Osteocyte (in vitro differentiated cells): ENCODE data around the gene LAMB2. TPM values are rescaled to one million over a fixed set of nuclear protein-coding genes. Genes with fewer than 3 reads are reported as not detected.

Experiments
- DNase-seq: peaks from one replicate; pipeline ENCODE4 v3.0.0; 2021; ENCODE audit warnings: mixed read lengths; ENCODE audit not compliant: unreplicated experiment; ENCODE audit errors: extremely low spot score
- H3K27ac Mint-ChIP-seq: one replicate; pipeline ENCODE4 v1.8.0; 2021; ENCODE audit warnings: mild to moderate bottlenecking, mixed read lengths; ENCODE audit not compliant: unreplicated experiment
- H3K27me3 Mint-ChIP-seq: one replicate; pipeline ENCODE4 v1.8.0; 2021; ENCODE audit warnings: mixed read lengths; ENCODE audit not compliant: unreplicated experiment
- H3K36me3 Mint-ChIP-seq: one replicate; pipeline ENCODE4 v1.8.0; 2021; ENCODE audit warnings: mixed read lengths; ENCODE audit not compliant: unreplicated experiment
- H3K4me1 Mint-ChIP-seq: one replicate; pipeline ENCODE4 v1.8.0; 2021; ENCODE audit warnings: mixed read lengths; ENCODE audit not compliant: unreplicated experiment
- H3K4me3 Mint-ChIP-seq: one replicate; pipeline ENCODE4 v1.8.0; 2021; ENCODE audit warnings: mild to moderate bottlenecking, moderate library complexity, mixed read lengths; ENCODE audit not compliant: unreplicated experiment
- H3K9me3 Mint-ChIP-seq: one replicate; pipeline ENCODE4 v1.8.0; 2021; ENCODE audit warnings: mixed read lengths; ENCODE audit not compliant: unreplicated experiment
- total RNA-seq: library from RNA; stranded (reverse); gene quantifications from 2 replicates; pipeline ENCODE4 v1.2.1, GENCODE V29; 2021
- TF ChIP-seq, protein P1 (sequence below): fragments of 200-600 bp; sonication (generic); IDR thresholded peaks from 2 replicates; pipeline ENCODE4 v1.5.0; 2021; ENCODE audit warnings: antibody characterized with exemption, mild to moderate bottlenecking, moderate library complexity

Gene LAMB2
- total RNA-seq, 1 donor from 2014 or later, result 721 TPM

- H3K27me3 Mint-ChIP-seq, result peaks cover 2% of the 10 kb centered on the region
- H3K4me3 Mint-ChIP-seq, result no peak overlapping the region
- TF ChIP-seq, protein P1, sequence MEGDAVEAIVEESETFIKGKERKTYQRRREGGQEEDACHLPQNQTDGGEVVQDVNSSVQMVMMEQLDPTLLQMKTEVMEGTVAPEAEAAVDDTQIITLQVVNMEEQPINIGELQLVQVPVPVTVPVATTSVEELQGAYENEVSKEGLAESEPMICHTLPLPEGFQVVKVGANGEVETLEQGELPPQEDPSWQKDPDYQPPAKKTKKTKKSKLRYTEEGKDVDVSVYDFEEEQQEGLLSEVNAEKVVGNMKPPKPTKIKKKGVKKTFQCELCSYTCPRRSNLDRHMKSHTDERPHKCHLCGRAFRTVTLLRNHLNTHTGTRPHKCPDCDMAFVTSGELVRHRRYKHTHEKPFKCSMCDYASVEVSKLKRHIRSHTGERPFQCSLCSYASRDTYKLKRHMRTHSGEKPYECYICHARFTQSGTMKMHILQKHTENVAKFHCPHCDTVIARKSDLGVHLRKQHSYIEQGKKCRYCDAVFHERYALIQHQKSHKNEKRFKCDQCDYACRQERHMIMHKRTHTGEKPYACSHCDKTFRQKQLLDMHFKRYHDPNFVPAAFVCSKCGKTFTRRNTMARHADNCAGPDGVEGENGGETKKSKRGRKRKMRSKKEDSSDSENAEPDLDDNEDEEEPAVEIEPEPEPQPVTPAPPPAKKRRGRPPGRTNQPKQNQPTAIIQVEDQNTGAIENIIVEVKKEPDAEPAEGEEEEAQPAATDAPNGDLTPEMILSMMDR, result no peak
- H3K27ac Mint-ChIP-seq, result no peak overlapping the region
- no peak for DNase-seq
- H3K4me1 Mint-ChIP-seq, result no peaks in the 10 kb centered on the region
- no peaks in the 10 kb centered on the region for H3K36me3 Mint-ChIP-seq
- no peaks in the 10 kb centered on the region for H3K9me3 Mint-ChIP-seq
Measured at GRCh38 chr3:49148159-49148558, 15.3 kb upstream of the LAMB2 start.

- Mint-ChIP-seq H3K4me1 (peaks cover under 1% of the 10 kb centered on the region), H3K36me3 (no peaks in the 10 kb centered on the region), H3K27me3 (peaks cover 3% of the 10 kb centered on the region), H3K4me3 (no peak overlapping the region), H3K27ac (no peak overlapping the region), H3K9me3 (peaks cover 13% of the 10 kb centered on the region)
- TF ChIP-seq, protein P1, result no peak
- DNase-seq, result no peak
Measured at GRCh38 chr3:49140080-49140479, 7.2 kb upstream of the LAMB2 start.

GRCh38 chr3:49135499-49135898 is 2.6 kb upstream of the LAMB2 start:
- Mint-ChIP-seq H3K4me1 (peaks cover 13% of the 10 kb centered on the region), H3K27ac (no peak overlapping the region), H3K36me3 (peaks cover 2% of the 10 kb centered on the region), H3K9me3 (peaks cover 3% of the 10 kb centered on the region), H3K27me3 (peaks cover 3% of the 10 kb centered on the region), H3K4me3 (no peak overlapping the region)
- TF ChIP-seq, protein P1, result no peak
- no peak for DNase-seq

DNA sequence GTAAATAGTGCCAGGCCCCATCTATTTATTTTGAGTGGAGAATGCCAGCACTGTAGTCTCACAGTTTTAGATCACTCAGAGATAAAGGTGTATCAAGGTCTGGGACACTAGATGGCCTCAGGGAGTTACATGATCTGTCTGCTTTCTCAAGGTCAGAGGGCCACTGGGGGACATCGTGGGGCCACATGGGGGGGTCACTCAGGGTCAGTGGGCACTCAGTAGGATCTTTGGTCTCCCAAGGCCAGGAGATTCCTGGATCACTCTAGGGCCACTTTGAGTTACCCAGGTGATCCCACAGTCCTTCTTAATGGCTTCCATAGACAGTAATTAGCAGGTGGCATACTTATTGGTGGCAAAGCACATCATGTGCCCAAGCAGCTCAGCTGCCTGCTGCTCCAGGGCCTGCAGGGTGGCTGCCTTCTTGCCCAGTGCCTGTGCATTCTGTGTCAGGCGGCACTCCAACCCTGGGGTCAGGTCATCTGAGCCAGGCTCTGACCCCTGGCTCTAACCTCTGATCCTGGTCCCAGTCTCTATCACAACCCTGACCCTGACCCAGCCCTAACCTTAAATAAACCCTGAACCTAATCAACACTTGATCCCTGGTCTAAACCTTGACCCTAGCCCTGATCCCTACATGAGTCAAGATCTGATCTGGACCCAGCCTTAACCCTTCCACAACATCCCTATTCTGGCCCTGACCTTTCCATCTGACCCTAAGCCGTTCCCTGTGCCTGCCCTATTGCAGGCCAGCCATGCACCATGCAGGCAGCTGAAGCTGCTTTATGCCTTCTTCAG is 1.8 kb upstream of the LAMB2 start:
- DNase-seq, result no peak

More for the DNA sequence above, 1.8 kb upstream of the LAMB2 start:
- Mint-ChIP-seq H3K36me3 (peaks cover 2% of the 10 kb centered on the region), H3K9me3 (no peaks in the 10 kb centered on the region), H3K27ac (peak overlapping the region; percentile 48), H3K4me3 (peak overlapping the region; percentile 89), H3K27me3 (no peaks in the 10 kb centered on the region), H3K4me1 (peaks cover 13% of the 10 kb centered on the region)
- TF ChIP-seq, protein P1, result no peak
